Gastroesophageal sphincter (tissue), 4 donors: ENCODE data around the gene CLSTN2. TPM values are rescaled to one million over a fixed set of nuclear protein-coding genes. Genes with fewer than 3 reads are reported as not detected.

Experiments
- ATAC-seq: fragments of 150-250 bp; one replicate; pipeline ENCODE4 v1.9.1; 2016; ENCODE audit warnings: mild to moderate bottlenecking, moderate library complexity
- H3K27ac ChIP-seq, 4 donors: fragments of 200-600 bp; sonication (generic) in 3 of 4; 1 replicate in 3 of 4; 2 replicates in 1 of 4; pipeline ENCODE4 v1.5.1; 2016 to 2019
- H3K27me3 ChIP-seq: fragments of 200-600 bp; sonication (generic); one replicate; pipeline ENCODE4 v1.5.1; 2019
- H3K36me3 ChIP-seq, 2 donors: fragments of 200-600 bp; sonication (generic); one replicate each; pipeline ENCODE4 v1.5.1; 2019; ENCODE audit warnings: control low read depth in 1 of 2
- H3K4me1 ChIP-seq, 3 donors: fragments of 200-600 bp; sonication (generic); 1 replicate in 2 of 3; 2 replicates in 1 of 3; pipeline ENCODE4 v1.5.1; 2016 to 2019; ENCODE audit warnings: control low read depth in 2 of 3
- H3K4me3 ChIP-seq, 2 donors: fragments of 200-600 bp; sonication (generic); one replicate each; pipeline ENCODE4 v1.5.1; 2019; ENCODE audit warnings: mild to moderate bottlenecking in 1 of 2, moderate library complexity in 1 of 2
- H3K9me3 ChIP-seq, 3 donors: fragments of 200-600 bp; sonication (generic); one replicate each; pipeline ENCODE4 v1.5.1; 2017 to 2019; ENCODE audit warnings: control low read depth in 2 of 3
- EP300 ChIP-seq: sonication (generic); formaldehyde crosslinking; IDR thresholded peaks from one replicate; pipeline ENCODE4 v1.6.1; 2017; ENCODE audit warnings: antibody characterized with exemption, mild to moderate bottlenecking
- POLR2A ChIP-seq, 2 donors: fragments of 450-650 bp; IDR thresholded peaks; one replicate each; pipeline ENCODE4 v1.6.1; 2017; ENCODE audit warnings: antibody characterized with exemption in 2 of 2, mild to moderate bottlenecking in 2 of 2, moderate library complexity in 1 of 2
- POLR2AphosphoS5 ChIP-seq: sonication (generic); formaldehyde crosslinking; IDR thresholded peaks from one replicate; pipeline ENCODE4 v1.6.1; 2017; ENCODE audit warnings: antibody characterized with exemption
- WGBS, 2 donors: methylation state at CpG; one replicate each; pipeline ENCODE4 v1.1.5; 2018; ENCODE audit warnings: low coverage in 1 of 2; 5-methylcytosine and 5-hydroxymethylcytosine counted together
- total RNA-seq, 4 donors: library from RNA; depleted of rRNA; stranded (reverse); fragments of >200 nt; gene quantifications; one replicate each; pipeline ENCODE4 v1.1.0, GENCODE V29; 2016
- TF ChIP-seq, protein P1 (sequence below), 4 experiments: fragments of 200-600 bp in 2 of 4; fragments of 450-650 bp in 2 of 4; sonication (generic) in 1 of 4; IDR thresholded peaks; one replicate each; pipeline ENCODE4 v1.5.1; 2017 to 2019; ENCODE audit warnings: antibody characterized with exemption in 4 of 4, mild to moderate bottlenecking in 2 of 4, moderate library complexity in 2 of 4

The CLSTN2 gene
- total RNA-seq, 4 donors from 2014 or later: 6.6 to 9.7 (median 7.7) TPM

- H3K36me3 ChIP-seq: no peaks in the 10 kb centered on the region
- H3K4me3 ChIP-seq: no peak overlapping the region
- H3K4me1 ChIP-seq: peaks cover 0 to 6% (median 0%) of the 10 kb centered on the region in 3 donors
- H3K27me3 ChIP-seq: no peaks in the 10 kb centered on the region
- no peaks in the 10 kb centered on the region for H3K9me3 ChIP-seq
- 94 to 100% methylated on average over 1 to 2 of the region's 3 CpGs for WGBS, 2 donors
- H3K27ac ChIP-seq: no peak overlapping the region
- ATAC-seq: no peak
- TF ChIP-seq POLR2AphosphoS5 (no peak), POLR2A (IDR thresholded peaks at IDR 0.05) (no peak), EP300 (no peak)
- TF ChIP-seq, protein P1, sequence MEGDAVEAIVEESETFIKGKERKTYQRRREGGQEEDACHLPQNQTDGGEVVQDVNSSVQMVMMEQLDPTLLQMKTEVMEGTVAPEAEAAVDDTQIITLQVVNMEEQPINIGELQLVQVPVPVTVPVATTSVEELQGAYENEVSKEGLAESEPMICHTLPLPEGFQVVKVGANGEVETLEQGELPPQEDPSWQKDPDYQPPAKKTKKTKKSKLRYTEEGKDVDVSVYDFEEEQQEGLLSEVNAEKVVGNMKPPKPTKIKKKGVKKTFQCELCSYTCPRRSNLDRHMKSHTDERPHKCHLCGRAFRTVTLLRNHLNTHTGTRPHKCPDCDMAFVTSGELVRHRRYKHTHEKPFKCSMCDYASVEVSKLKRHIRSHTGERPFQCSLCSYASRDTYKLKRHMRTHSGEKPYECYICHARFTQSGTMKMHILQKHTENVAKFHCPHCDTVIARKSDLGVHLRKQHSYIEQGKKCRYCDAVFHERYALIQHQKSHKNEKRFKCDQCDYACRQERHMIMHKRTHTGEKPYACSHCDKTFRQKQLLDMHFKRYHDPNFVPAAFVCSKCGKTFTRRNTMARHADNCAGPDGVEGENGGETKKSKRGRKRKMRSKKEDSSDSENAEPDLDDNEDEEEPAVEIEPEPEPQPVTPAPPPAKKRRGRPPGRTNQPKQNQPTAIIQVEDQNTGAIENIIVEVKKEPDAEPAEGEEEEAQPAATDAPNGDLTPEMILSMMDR (IDR thresholded peaks at IDR 0.05): no peak
These were observed 80.8 kb downstream of the CLSTN2 start for GRCh38 chr3:140015741-140016140.

- H3K4me3 ChIP-seq: no peak overlapping the region
- H3K27me3 ChIP-seq: no peaks in the 10 kb centered on the region
- H3K4me1 ChIP-seq: peaks cover 0 to 24% (median 4%) of the 10 kb centered on the region in 3 donors
- H3K9me3 ChIP-seq: no peaks in the 10 kb centered on the region
- TF ChIP-seq EP300 (no peak), POLR2AphosphoS5 (no peak), POLR2A (IDR thresholded peaks at IDR 0.05) (no peak)
- TF ChIP-seq, protein P1 (IDR thresholded peaks at IDR 0.05): no peak
- H3K36me3 ChIP-seq: no peaks in the 10 kb centered on the region
- no peak for ATAC-seq
- no peak overlapping the region for H3K27ac ChIP-seq
- WGBS, 2 donors: 70% methylated on average over 2 of the region's 2 CpGs; no CpG with 5 or more reads in 1 of the 2 donors
These were observed 83.6 kb downstream of the CLSTN2 start for GRCh38 chr3:140018556-140018955.

DNA sequence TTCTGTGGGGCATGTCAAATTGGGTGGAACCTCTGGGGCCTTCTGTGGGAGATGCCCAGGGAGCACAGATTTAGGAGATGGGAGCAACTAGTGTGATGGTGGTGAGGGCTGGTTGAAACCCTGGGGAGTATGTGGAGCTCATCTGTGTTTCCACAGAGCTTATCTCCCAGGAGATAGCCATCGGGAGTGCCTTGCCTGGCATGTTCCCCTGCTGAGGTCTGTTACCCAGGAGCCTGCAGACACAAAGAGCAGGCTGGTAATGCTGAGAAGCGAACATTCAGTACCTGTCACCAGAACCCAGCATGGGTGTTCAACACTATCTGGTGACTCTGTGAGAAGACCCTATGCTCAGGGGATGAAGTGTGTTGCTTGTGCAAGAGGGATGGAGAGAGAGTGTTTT lies 85.0 kb downstream of the CLSTN2 start:
- Histone ChIP-seq H3K4me1 (peaks cover 0 to 36% (median 4%) of the 10 kb centered on the region in 3 donors), H3K27ac (no peak overlapping the region), H3K9me3 (no peaks in the 10 kb centered on the region), H3K36me3 (no peaks in the 10 kb centered on the region), H3K4me3 (no peak overlapping the region), H3K27me3 (no peaks in the 10 kb centered on the region)
- TF ChIP-seq POLR2AphosphoS5 (no peak), EP300 (no peak), POLR2A (IDR thresholded peaks at IDR 0.05) (no peak)
- TF ChIP-seq, protein P1 (IDR thresholded peaks at IDR 0.05): no peak
- 80% methylated on average over 1 of the region's 2 CpGs; no CpG with 5 or more reads in 1 of the 2 donors for WGBS, 2 donors
- no peak for ATAC-seq

DNA sequence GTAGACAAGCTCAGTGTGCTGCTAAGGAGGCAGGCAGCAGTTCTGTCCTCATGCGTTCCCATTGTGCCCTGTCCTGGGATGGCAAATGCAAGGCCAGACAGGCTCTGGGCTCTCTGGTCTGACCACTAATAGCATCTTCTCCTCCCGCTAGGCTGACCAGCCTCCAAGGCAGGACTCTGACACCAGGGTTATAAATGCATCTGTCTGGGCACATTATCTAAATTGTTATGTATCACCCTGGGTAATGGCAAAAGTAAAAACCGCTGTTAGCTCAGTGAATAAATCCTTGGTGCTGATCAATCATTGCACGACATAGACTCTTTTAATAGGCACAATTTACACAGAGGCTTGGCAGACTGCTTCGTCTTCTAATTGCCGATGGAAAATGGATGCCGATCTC lies 85.6 kb downstream of the CLSTN2 start:
- Histone ChIP-seq H3K4me3 (no peak overlapping the region), H3K4me1 (peaks cover 0 to 36% (median 4%) of the 10 kb centered on the region in 3 donors), H3K27ac (no peak overlapping the region), H3K27me3 (no peaks in the 10 kb centered on the region), H3K36me3 (no peaks in the 10 kb centered on the region), H3K9me3 (no peaks in the 10 kb centered on the region)
- TF ChIP-seq EP300 (no peak), POLR2AphosphoS5 (no peak), POLR2A (IDR thresholded peaks at IDR 0.05) (no peak)
- TF ChIP-seq, protein P1 (IDR thresholded peaks at IDR 0.05): no peak
- no peak for ATAC-seq
- 35 to 42% methylated on average over 3 to 7 of the region's 7 CpGs for WGBS, 2 donors

DNA sequence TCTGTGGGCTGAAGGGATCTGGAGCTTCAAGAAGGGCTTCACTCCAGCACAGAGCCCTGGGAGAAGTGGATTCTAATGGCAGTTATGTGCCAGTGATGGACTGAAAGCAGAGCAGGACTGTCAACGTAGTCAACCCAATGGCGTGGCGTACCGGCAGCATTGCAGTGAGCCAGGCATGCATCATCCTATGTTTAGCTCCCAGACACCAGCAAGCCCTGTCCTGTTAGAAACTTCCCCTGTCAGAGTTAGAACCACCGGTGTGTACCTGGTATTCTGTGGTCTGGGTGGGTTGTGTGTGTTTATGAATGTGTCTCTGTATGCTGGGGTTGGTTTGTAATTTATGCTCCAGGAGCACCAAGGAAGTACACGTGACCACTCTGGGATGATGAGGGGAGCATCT lies 86.3 kb downstream of the CLSTN2 start:
- Histone ChIP-seq H3K4me3 (no peak overlapping the region), H3K27me3 (no peaks in the 10 kb centered on the region), H3K9me3 (no peaks in the 10 kb centered on the region), H3K36me3 (no peaks in the 10 kb centered on the region), H3K4me1 (peaks cover 0 to 36% (median 4%) of the 10 kb centered on the region in 3 donors), H3K27ac (no peak overlapping the region)
- TF ChIP-seq EP300: no peak
- no peak for TF ChIP-seq POLR2AphosphoS5
- TF ChIP-seq, protein P1 (IDR thresholded peaks at IDR 0.05): no peak
- no peak for TF ChIP-seq POLR2A (IDR thresholded peaks at IDR 0.05)
- 82 to 83% methylated on average over 2 to 6 of the region's 6 CpGs for WGBS, 2 donors
- ATAC-seq: no peak
